Stomach (tissue), 9 donors: ENCODE data around the gene DISC1. TPM values are rescaled to one million over a fixed set of nuclear protein-coding genes. Genes with fewer than 3 reads are reported as not detected.

Source experiments
- DNase-seq, 2 donors: peaks; one replicate each; pipeline versions ENCODE4 v3.0.0 to v3.0.0-alpha.2; 2013 to 2019
- H3K27ac ChIP-seq, 5 donors: fragments of 200-600 bp in 4 of 5; sonication (generic) in 4 of 5; one replicate each; pipeline ENCODE4 v1.5.1; 2013 to 2019; ENCODE audit warnings: mild to moderate bottlenecking in 1 of 5, moderate library complexity in 1 of 5
- H3K27me3 ChIP-seq, 3 donors: fragments of 200-600 bp; sonication (generic); one replicate each; pipeline ENCODE4 v1.5.1; 2017 to 2019; ENCODE audit warnings: mixed run types in 1 of 3
- H3K36me3 ChIP-seq, 4 donors: fragments of 200-600 bp; sonication (generic); 1 replicate in 3 of 4; 2 replicates in 1 of 4; pipeline ENCODE4 v1.5.1; 2016 to 2019
- H3K4me1 ChIP-seq, 4 donors: fragments of 200-600 bp; sonication (generic); one replicate each; pipeline ENCODE4 v1.5.1; 2016 to 2019
- H3K4me3 ChIP-seq, 4 donors: fragments of 200-600 bp; sonication (generic) in 3 of 4; one replicate each; pipeline ENCODE4 v1.5.1; 2016 to 2019; ENCODE audit warnings: mild to moderate bottlenecking in 1 of 4
- H3K9me3 ChIP-seq, 4 donors: fragments of 200-600 bp; sonication (generic); one replicate each; pipeline ENCODE4 v1.5.1; 2016 to 2019
- EP300 ChIP-seq: sonication (generic); formaldehyde crosslinking; IDR thresholded peaks from one replicate; pipeline ENCODE4 v1.6.1; 2017; ENCODE audit warnings: antibody characterized with exemption
- POLR2A ChIP-seq, 4 donors: fragments of 450-650 bp; IDR thresholded peaks; one replicate each; pipeline ENCODE4 v1.6.1; 2016; ENCODE audit warnings: antibody characterized with exemption in 4 of 4, control low read depth in 2 of 4, mild to moderate bottlenecking in 1 of 4, moderate library complexity in 1 of 4
- POLR2AphosphoS5 ChIP-seq, 3 donors: sonication (generic); formaldehyde crosslinking; IDR thresholded peaks; one replicate each; pipeline ENCODE4 v1.6.1; 2016; ENCODE audit warnings: antibody characterized with exemption in 3 of 3
- WGBS, 5 donors: extraction: QIAGEN DNeasy Blood & Tissue Kit in 3 of 5; methylation state at CpG; one replicate each; pipeline versions ENCODE4 v1.1.5 to v1.1.7; 2013 to 2018; 5-methylcytosine and 5-hydroxymethylcytosine counted together
- intact Hi-C: fragments of 100-400 bp; cut with DNase I; formaldehyde crosslinking; loops from one replicate; pipeline ENCODE4 v1.15.1; 2023; ENCODE audit warnings: low total_unique reads
- polyA plus RNA-seq, 3 donors: library from polyadenylated mRNA; stranded (reverse); fragments of 200-250 nt; gene quantifications; one replicate each; pipeline ENCODE4 v1.2.3, GENCODE V29; 2013
- total RNA-seq, 5 donors: library from RNA; depleted of rRNA; stranded (reverse); fragments of >200 nt; gene quantifications; one replicate each; pipeline versions ENCODE4 v1.1.0 to v1.2.3, GENCODE V29; 2014 to 2016
- TF ChIP-seq, protein P1 (sequence below), 7 experiments: fragments of 450-650 bp in 4 of 7; fragments of 200-600 bp in 3 of 7; sonication (generic) in 3 of 7; IDR thresholded peaks; one replicate each; pipeline ENCODE4 v1.5.1; 2016 to 2019; ENCODE audit warnings: antibody characterized with exemption in 7 of 7, control low read depth in 2 of 7, mild to moderate bottlenecking in 1 of 7
- donor health status: healthy with polysubstance abuse.
- donor health status: Bipolar disorder and iron deficiency.
- donor health status: healthy.

The DISC1 gene
- total and polyA plus RNA-seq, 8 donors, result 0.43 to 29.8 (median 1.6) TPM

DNA sequence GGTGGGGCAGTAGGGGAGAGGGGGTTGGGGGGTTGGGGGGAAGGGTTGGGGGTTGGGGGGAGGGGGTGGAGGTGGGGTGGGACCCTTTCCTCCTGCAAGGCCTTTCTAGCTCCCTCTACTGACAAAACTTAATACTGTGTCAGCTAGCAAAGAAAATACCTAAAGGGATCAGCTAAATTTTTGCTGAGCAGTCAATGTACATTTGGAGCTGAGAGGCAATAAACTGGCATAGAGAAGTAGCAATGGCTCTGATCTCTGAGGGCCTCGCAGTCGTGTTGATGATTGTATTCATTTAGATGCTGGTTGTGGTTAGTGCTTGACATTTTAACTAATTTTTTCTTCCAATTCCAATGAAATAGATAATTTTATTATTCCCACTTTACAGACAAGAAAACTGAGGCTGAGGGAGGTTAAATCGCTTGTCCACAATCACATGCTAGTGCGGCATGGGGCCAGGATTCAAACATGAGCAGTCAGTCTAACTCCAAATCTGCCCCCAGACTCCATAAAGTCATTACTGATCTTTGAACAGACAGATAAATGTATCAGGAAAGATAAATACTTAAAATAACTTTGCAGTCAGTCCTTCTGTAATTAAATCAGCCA lies 357.1 kb downstream of the DISC1 start:
- H3K27me3 ChIP-seq, result no peaks in the 10 kb centered on the region
- H3K4me3 ChIP-seq, result no peak overlapping the region
- no peaks in the 10 kb centered on the region for H3K4me1 ChIP-seq
- H3K36me3 ChIP-seq, result no peaks in the 10 kb centered on the region
- no peaks in the 10 kb centered on the region for H3K9me3 ChIP-seq
- intact Hi-C loops, result no loop called here
- DNase-seq, result no peak
- WGBS, 5 donors, result 73 to 90% (median 89%) methylated on average over 4 of the region's 4 CpGs
- H3K27ac ChIP-seq, result no peak overlapping the region
- no peak for TF ChIP-seq EP300

DNA sequence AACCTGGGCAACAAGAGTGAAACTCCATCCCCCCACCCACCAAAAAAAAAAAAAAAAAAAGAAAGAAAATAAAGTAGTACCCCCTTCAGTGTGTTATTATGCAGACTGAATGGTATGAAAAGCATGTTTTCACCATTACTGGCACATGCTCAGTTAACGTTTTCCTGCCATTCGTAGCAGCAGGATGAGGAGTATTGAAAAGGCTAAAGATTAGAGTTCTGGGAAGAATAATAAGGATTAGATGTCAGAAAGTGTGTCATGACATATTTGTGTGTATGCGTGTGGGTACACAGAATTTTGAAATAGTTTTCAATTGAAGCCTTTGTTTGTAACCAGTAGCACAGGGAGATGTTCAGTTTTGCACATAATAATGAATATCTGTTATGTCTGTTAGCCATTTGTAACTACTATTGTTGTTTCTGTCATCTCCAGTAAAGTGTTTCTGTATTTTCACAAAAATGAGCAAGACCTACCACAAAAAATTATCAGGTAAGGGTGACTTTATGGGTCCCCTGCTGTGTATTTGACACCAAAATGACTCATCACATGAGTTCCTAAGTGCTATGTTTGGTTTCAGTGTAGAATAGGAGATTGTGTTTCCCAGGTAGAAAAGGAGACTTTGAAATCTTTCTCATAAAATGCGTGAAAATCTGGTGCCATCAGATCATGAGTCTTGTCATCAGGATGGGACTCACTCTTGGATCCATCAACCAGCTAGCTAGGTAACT lies 358.9 kb downstream of the DISC1 start:
- no peak overlapping the region for H3K27ac ChIP-seq
- 93 to 96% (median 94%) methylated on average over 4 of the region's 4 CpGs for WGBS, 5 donors
- intact Hi-C loops, result no loop called here

DNA sequence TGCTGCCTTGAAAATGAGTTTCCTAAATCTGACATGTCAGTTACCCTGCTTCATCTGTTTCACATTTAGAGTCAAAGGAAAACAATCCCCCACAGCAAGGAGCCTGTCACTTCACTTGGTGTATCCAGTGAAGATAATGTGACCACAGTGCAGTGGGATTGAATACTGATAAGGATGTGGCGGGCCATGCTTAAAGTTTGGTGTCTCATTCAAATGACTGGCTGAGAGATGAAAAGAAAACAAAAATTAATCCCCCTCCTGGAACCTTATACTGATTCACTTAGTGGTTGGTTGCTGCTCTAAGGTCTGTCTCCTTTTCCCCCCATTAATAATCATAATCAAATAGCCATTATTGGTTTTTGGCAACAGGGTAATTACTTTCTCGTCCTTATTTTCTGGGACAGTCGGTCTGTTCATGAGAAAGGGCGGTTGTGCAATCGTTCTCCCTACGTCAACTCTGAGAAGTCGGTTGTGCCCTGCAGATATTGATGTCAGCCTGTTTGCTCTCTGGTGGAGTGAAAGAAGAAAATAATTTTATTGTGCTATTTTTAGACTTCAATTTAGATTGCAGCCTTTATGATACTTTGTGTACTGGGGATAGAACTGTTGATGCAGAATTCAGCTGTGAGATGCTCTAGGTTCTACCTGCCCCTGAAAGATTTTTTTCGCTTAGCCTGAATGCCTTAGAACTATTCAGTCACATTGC lies 360.2 kb downstream of the DISC1 start:
- Histone ChIP-seq H3K4me3 (no peak overlapping the region), H3K9me3 (no peaks in the 10 kb centered on the region), H3K4me1 (peaks cover 0 to 8% (median 0%) of the 10 kb centered on the region in 4 donors), H3K27me3 (no peaks in the 10 kb centered on the region), H3K36me3 (no peaks in the 10 kb centered on the region), H3K27ac (no peak overlapping the region)
- WGBS, 5 donors, result 76 to 84% (median 83%) methylated on average over 8 of the region's 8 CpGs
- TF ChIP-seq POLR2A (IDR thresholded peaks at IDR 0.05) (no peak), EP300 (no peak), POLR2AphosphoS5 (IDR thresholded peaks at IDR 0.05) (no peak)
- TF ChIP-seq, protein P1, sequence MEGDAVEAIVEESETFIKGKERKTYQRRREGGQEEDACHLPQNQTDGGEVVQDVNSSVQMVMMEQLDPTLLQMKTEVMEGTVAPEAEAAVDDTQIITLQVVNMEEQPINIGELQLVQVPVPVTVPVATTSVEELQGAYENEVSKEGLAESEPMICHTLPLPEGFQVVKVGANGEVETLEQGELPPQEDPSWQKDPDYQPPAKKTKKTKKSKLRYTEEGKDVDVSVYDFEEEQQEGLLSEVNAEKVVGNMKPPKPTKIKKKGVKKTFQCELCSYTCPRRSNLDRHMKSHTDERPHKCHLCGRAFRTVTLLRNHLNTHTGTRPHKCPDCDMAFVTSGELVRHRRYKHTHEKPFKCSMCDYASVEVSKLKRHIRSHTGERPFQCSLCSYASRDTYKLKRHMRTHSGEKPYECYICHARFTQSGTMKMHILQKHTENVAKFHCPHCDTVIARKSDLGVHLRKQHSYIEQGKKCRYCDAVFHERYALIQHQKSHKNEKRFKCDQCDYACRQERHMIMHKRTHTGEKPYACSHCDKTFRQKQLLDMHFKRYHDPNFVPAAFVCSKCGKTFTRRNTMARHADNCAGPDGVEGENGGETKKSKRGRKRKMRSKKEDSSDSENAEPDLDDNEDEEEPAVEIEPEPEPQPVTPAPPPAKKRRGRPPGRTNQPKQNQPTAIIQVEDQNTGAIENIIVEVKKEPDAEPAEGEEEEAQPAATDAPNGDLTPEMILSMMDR (IDR thresholded peaks at IDR 0.05), result no peak
- intact Hi-C loops, result no loop called here
- peak in 1 of 2 donors; percentile 59 for DNase-seq

More for the DNA sequence above, 358.9 kb downstream of the DISC1 start:
- TF ChIP-seq POLR2AphosphoS5 (IDR thresholded peaks at IDR 0.05), result no peak
- TF ChIP-seq EP300, result no peak
- no peak for TF ChIP-seq POLR2A (IDR thresholded peaks at IDR 0.05)
- TF ChIP-seq, protein P1 (IDR thresholded peaks at IDR 0.05), result no peak
- Histone ChIP-seq H3K36me3 (no peaks in the 10 kb centered on the region), H3K27me3 (no peaks in the 10 kb centered on the region), H3K9me3 (no peaks in the 10 kb centered on the region), H3K4me3 (no peak overlapping the region), H3K4me1 (peaks cover 0 to 3% (median 0%) of the 10 kb centered on the region in 4 donors)
- no peak for DNase-seq

DNA sequence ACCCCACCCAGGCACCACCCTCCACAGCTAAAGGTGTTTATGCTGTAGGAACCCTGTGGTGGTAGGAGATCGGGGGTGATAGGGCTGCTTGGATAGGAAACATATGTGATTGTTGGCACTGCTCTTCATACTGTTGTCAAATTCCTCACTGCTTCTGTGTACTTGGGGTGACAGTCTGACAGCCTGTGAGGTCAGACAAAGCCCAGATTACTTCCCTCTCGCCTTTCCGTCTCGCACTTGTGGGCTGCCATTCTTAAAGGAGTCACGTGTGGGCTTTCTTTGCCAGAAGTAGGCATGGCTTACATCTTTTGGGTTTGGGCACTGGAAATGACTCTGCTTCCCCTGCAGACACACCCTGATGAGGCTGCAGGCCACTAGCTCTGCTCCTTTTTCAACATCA lies 363.8 kb downstream of the DISC1 start:
- Histone ChIP-seq H3K4me3 (no peak overlapping the region), H3K27me3 (no peaks in the 10 kb centered on the region), H3K36me3 (no peaks in the 10 kb centered on the region), H3K27ac (no peak overlapping the region), H3K4me1 (peaks cover 0 to 8% (median 0%) of the 10 kb centered on the region in 4 donors), H3K9me3 (no peaks in the 10 kb centered on the region)
- TF ChIP-seq POLR2A (IDR thresholded peaks at IDR 0.05), result no peak
- TF ChIP-seq POLR2AphosphoS5 (IDR thresholded peaks at IDR 0.05), result peak in 1 of 3 donors; percentile 41
- no peak for TF ChIP-seq EP300
- TF ChIP-seq, protein P1 (IDR thresholded peaks at IDR 0.05), result no peak
- 64 to 85% (median 81%) methylated on average over 5 of the region's 5 CpGs for WGBS, 5 donors
- peak in 1 of 2 donors; percentile 39 for DNase-seq
- intact Hi-C loops, result no loop called here
